ENCODE measurements around the gene PHF21B. TPM values are rescaled to one million over a fixed set of nuclear protein-coding genes. Genes with fewer than 3 reads are reported as not detected.

PHF21B gene
- total RNA-seq, 1 experiment from 2014 or later = 4.5 TPM

DNA sequence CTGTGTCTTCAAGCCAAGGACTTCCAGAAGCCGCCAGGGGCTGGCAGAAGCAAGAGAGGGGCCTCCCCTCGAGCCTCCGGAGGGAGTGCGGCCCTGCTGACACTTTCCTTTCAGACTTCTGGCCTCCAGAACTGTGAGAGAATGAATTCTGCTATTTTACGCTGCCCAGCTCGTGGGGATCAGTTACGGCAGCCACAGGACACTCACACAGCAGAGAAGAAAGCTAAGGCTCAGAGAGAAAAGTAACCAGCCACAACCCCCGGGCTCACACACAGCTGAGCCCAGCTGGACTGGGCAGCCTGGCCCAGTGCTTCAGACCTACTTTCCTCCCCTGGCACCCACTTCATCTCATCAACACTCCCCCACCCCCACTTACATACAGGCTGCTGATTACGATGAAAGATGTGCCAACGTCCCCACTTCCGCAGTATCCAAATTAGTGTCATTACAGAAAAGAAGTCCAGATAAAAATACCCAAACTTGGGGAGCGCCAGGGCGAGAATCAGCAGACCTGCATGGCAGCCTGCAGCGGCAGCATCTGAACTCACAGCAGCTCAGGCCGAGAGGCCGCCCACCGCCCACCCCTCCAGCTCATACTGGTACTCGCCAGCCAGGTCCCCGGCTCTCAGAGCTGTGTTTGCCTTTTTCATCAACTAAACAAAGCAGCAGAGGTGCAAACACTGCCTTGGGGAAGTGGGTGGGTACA lies 15.3 kb downstream of the PHF21B start:
- Histone ChIP-seq H3K27ac (ENCODE audit: low read length) (no peak overlapping the region), H3K4me3 (ENCODE audit: low read depth in 2 of 2, low read length in 2 of 2) (no peak overlapping the region), H3K27me3 (ENCODE audit: control insufficient read depth, insufficient read depth, low read length) (no peaks in the 10 kb centered on the region), H3K36me3 (ENCODE audit: control insufficient read depth, insufficient read depth, low read length) (no peaks in the 10 kb centered on the region), H3K9me3 (ENCODE audit: control insufficient read depth, insufficient read depth, low read depth, low read length) (no peaks in the 10 kb centered on the region), H3K4me1 (ENCODE audit: control insufficient read depth, insufficient read depth, low read length) (no peaks in the 10 kb centered on the region)
- POLR2A ChIA-PET = no interaction called here
- intact Hi-C loops (cut with micrococcal nuclease; ENCODE audit: unreplicated experiment) = no loop called here
- no peak for ATAC-seq
- BruUV-seq (replicated peaks) = no TSS peak
- no peak for DNase-seq (ENCODE audit: low read depth, low spot score)
- in situ Hi-C loops (cut with HindIII; ENCODE audit: low pct_unique_long_range_greater_than_20kb, low sequenced_read_pairs) = no loop called here
- TF ChIP-seq TCF7L2 (IDR thresholded peaks at IDR 0.05; ENCODE audit: low read depth, low read length) (no peak), SIN3A (IDR thresholded peaks at IDR 0.05; ENCODE audit: borderline replicate concordance, insufficient read depth, low read depth, low read length) (no peak), POLR2AphosphoS5 (IDR thresholded peaks at IDR 0.05; ENCODE audit: low read depth, low read length) (no peak)
- TF ChIP-seq, protein P1, sequence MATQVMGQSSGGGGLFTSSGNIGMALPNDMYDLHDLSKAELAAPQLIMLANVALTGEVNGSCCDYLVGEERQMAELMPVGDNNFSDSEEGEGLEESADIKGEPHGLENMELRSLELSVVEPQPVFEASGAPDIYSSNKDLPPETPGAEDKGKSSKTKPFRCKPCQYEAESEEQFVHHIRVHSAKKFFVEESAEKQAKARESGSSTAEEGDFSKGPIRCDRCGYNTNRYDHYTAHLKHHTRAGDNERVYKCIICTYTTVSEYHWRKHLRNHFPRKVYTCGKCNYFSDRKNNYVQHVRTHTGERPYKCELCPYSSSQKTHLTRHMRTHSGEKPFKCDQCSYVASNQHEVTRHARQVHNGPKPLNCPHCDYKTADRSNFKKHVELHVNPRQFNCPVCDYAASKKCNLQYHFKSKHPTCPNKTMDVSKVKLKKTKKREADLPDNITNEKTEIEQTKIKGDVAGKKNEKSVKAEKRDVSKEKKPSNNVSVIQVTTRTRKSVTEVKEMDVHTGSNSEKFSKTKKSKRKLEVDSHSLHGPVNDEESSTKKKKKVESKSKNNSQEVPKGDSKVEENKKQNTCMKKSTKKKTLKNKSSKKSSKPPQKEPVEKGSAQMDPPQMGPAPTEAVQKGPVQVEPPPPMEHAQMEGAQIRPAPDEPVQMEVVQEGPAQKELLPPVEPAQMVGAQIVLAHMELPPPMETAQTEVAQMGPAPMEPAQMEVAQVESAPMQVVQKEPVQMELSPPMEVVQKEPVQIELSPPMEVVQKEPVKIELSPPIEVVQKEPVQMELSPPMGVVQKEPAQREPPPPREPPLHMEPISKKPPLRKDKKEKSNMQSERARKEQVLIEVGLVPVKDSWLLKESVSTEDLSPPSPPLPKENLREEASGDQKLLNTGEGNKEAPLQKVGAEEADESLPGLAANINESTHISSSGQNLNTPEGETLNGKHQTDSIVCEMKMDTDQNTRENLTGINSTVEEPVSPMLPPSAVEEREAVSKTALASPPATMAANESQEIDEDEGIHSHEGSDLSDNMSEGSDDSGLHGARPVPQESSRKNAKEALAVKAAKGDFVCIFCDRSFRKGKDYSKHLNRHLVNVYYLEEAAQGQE (IDR thresholded peaks at IDR 0.05; ENCODE audit: insufficient read depth in 1 of 2, low read depth in 2 of 2, low read length in 1 of 2) = no peak
- TF ChIP-seq, protein P2, sequence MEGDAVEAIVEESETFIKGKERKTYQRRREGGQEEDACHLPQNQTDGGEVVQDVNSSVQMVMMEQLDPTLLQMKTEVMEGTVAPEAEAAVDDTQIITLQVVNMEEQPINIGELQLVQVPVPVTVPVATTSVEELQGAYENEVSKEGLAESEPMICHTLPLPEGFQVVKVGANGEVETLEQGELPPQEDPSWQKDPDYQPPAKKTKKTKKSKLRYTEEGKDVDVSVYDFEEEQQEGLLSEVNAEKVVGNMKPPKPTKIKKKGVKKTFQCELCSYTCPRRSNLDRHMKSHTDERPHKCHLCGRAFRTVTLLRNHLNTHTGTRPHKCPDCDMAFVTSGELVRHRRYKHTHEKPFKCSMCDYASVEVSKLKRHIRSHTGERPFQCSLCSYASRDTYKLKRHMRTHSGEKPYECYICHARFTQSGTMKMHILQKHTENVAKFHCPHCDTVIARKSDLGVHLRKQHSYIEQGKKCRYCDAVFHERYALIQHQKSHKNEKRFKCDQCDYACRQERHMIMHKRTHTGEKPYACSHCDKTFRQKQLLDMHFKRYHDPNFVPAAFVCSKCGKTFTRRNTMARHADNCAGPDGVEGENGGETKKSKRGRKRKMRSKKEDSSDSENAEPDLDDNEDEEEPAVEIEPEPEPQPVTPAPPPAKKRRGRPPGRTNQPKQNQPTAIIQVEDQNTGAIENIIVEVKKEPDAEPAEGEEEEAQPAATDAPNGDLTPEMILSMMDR (IDR thresholded peaks at IDR 0.05) = no peak
- CTCF ChIA-PET = no interaction called here

DNA sequence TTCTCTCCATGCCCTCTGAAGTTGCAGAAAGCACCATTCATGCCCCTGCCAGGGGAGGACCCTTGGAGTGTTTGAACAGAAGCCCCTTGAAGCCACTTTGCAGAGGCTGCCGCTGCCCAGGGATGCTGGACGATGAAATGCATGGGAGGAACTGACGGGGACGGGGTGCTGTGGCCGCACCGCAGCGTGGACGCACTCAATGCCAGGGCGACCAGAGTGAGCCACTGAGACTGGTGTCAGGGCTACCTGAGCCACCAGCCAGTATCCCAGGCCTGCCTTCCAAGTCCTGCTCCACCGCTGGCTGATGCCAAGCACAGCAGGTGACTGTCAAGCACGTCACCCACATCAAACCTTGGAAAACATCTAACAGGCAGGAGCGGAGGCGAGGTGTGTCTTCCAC lies 17.6 kb downstream of the PHF21B start:
- no peak for TF ChIP-seq SIN3A (IDR thresholded peaks at IDR 0.05; ENCODE audit: borderline replicate concordance, insufficient read depth, low read depth, low read length)
- TF ChIP-seq, protein P1 (IDR thresholded peaks at IDR 0.05; ENCODE audit: insufficient read depth in 1 of 2, low read depth in 2 of 2, low read length in 1 of 2) = no peak
- TF ChIP-seq POLR2AphosphoS5 (IDR thresholded peaks at IDR 0.05; ENCODE audit: low read depth, low read length) = no peak
- ATAC-seq (no peak), DNase-seq (ENCODE audit: low read depth, low spot score) (no peak)
- Histone ChIP-seq H3K4me1 (ENCODE audit: control insufficient read depth, insufficient read depth, low read length) (no peaks in the 10 kb centered on the region), H3K4me3 (ENCODE audit: low read depth in 2 of 2, low read length in 2 of 2) (no peak overlapping the region), H3K27ac (ENCODE audit: low read length) (no peak overlapping the region), H3K9me3 (ENCODE audit: control insufficient read depth, insufficient read depth, low read depth, low read length) (no peaks in the 10 kb centered on the region), H3K27me3 (ENCODE audit: control insufficient read depth, insufficient read depth, low read length) (no peaks in the 10 kb centered on the region), H3K36me3 (ENCODE audit: control insufficient read depth, insufficient read depth, low read length) (no peaks in the 10 kb centered on the region)
- ChIA-PET CTCF (interaction anchor here (0.5 kb wide), 1 partner anchor 34 kb away, joined by 3 read pairs; no protein-coding TSS in a partner anchor), POLR2A (no interaction called here)
- intact Hi-C loops (cut with micrococcal nuclease; ENCODE audit: unreplicated experiment) = no loop called here
- BruUV-seq (replicated peaks) = no TSS peak
- in situ Hi-C loops (cut with HindIII; ENCODE audit: low pct_unique_long_range_greater_than_20kb, low sequenced_read_pairs) = no loop called here
